HTR-8/SVneo (cell line): Measurements from ENCODE around the gene NAV2.
"Not testable (repeated sequence)": the region's sequence is repeated elsewhere in the genome, so short reads cannot be mapped to it uniquely, and the experiment has no call there.

Source experiments
- DNase-seq: peaks from one replicate; pipeline ENCODE4 v3.0.0; 2011; ENCODE audit warnings: low spot score, mixed read lengths; ENCODE audit not compliant: insufficient read length
- FAIRE-seq: peaks from 2 replicates; lab custom pipeline; 2011; peaks lifted over from hg19 to GRCh38; lab: Jason Lieb, UNC

Gene NAV2

DNA sequence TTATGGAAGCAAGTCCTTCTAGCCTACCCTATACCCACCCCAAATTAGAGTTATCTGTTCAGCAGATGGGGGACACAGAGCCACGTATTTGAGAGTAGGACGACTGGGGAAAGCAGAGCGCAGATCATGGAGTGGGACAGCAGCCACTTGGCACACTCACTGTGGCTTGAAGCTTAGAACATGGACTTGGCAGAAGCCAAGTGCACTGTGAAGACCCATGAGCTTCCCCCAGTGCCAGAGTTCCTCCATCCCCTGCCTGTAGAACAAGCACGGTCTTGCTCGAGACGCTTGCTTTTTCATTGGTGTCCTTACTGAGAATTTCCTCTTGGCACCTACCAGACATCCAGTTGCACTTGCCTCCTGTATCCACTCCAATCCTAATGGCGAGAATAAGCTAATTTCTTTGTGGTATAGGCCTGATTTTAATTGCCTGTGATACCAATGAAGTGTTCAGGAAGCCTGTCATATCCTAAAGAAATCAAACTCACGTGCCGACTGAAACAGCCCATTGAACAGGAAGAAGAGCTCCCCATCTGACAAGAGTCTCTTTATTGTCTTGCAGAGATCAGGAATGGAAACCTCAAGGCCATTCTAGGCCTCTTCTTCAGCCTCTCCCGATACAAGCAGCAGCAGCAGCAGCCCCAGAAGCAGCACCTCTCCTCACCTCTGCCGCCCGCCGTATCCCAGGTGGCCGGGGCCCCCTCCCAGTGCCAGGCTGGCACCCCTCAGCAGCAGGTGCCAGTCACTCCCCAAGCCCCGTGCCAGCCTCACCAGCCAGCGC is 166.9 kb downstream of the NAV2 start:
- no peak for FAIRE-seq

DNA sequence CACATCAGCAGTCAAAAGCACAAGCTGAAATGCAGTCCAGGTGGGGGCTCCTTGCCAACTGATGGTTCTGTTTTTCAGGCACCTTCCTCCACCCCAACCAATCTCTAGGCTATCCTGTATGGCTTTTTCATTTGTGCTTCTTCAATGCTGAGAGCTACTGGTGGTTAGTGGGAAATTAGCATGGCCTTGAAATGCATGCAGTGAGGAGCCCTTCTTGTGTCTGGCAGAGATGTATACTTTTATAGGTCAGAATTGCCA is 167.4 kb downstream of the NAV2 start:
- DNase-seq, result no peak
- FAIRE-seq, result no peak

More for the DNA sequence above, 166.9 kb downstream of the NAV2 start:
- no peak for DNase-seq

DNA sequence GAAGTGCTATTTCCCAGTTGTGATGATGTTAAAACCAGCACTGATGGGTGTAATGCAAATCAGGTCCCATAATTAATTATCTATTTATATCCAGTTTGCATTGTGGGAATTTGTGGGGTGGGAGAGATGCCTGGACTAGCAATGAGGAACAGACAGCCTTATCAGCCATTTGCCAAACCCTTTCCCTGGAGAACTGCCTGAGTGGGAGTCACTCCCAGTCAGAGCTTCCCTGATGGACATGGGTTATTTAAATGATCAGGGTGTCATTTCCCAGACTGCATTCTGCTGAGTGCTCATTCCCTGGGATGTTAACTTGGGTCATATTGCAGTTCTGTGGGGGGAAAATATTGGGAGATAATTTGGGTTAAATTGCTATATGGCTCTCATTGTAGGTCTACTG is 168.5 kb downstream of the NAV2 start:
- FAIRE-seq, result no peak
- no peak for DNase-seq

DNA sequence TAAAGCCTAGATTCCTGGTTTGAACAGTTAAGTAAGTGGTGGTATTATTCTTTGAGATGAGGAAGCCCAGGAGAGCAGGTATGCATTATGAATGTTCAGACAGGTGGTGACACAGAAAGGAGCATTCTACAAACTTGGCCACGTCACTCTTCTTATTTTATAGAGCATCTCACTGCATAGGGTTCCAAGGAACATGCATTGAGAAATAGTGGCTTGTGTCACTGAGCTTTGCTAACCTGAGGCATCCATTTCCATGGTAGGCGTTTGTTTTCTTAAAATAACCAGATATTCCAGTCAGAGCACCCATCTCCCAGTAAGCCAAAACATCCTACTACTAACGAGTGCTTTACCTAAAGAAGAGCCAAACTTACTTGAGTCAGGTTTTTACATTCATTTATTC is 169.7 kb downstream of the NAV2 start:
- DNase-seq (no peak), FAIRE-seq (no peak)

DNA sequence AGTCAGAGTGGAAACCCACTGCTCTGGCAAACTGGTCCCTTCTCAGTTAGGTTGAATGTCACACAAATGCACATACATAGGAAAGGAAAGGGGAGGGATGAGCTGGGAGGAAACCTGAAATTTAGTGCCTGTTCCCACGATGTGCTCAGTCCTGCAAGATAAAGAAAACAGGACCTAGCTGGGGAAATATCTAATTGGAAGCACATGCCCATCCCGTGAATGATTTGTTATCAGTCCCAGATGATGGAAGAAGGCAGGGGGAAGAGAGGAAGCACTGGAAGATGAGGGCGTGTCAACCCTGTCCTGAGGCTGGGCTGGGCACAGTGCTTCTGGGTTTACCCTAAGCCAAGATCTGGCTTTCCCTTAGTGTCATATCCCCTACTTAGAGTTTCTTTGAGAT is 173.9 kb downstream of the NAV2 start:
- FAIRE-seq (no peak), DNase-seq (no peak)

DNA sequence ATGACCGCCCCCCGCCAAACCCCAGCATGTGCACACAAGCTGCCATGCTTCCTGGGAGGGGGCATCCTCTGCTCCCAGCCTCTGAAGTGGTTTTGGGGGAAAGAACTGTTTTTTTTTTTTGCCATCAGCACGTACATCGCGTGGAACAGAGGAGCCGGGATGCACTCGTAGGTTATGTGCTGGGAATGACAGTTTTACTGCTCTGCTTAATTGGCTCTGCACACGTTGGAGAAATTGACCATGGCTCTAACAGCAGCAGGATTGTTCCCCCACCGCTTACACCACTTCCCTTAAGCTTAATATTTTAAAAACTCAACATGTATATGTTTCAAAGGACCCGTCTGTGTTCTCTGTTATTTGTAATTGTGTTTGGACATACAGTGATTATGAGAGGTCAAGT is 175.2 kb downstream of the NAV2 start:
- DNase-seq (no peak), FAIRE-seq (no peak)

DNA sequence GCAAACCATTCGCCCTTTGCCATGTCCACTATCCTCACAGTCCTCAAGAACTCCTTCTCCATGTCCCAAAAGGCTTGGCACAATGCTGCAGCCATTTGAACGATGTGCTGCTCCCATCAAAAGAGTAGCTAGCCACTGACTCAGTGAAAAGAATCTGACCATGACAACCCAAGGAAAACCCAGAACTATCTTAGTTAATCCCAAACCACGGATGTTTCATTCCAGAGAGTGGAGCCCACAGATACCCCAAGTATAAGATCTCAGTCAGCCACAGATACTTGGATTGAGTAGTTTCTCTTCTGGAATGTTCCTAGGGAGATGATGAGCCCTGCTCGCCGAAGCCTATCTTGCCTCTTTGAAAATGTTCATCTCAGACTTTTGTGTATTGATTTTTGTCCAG is 176.9 kb downstream of the NAV2 start:
- no peak for FAIRE-seq
- no peak for DNase-seq

DNA sequence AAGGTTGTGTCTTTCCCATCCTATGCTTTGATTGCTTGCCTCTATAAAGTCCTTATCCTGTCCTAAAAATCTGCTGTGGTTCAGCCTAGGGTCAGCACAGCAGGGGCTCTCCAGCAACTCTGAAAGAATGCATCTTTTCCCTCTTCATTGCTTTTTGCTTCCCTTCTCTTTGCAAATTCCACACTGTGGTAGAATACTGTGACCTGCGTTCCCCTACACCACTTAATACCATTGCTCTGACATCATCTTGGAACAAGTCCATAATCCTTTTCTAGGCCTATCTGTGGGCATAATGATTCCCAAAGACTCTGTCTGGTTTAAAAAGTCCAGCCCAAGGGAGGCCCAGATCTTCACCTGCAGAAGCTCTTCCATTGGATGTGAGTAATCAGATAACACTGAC is 177.7 kb downstream of the NAV2 start:
- DNase-seq (peak; percentile 70), FAIRE-seq (peak; percentile 81)

DNA sequence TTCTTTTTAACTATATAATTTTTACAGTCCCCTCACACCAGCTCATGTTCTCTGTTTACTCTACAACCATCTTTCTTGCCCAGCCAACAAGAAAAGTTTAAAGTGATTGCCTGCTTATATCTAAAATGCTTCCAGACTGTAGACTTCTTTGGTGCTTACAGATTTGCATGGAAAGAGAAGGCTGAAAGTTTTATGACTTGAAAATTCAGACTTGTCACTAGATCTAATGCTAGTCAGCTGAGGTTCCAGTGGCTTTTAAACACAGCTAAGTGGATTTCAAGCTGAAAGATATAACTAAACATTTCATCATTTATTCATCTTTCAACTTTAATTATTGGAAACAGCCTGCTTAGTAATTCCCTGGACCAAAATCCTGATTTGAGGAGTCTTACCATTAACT is 178.4 kb downstream of the NAV2 start:
- DNase-seq (no peak), FAIRE-seq (no peak)

DNA sequence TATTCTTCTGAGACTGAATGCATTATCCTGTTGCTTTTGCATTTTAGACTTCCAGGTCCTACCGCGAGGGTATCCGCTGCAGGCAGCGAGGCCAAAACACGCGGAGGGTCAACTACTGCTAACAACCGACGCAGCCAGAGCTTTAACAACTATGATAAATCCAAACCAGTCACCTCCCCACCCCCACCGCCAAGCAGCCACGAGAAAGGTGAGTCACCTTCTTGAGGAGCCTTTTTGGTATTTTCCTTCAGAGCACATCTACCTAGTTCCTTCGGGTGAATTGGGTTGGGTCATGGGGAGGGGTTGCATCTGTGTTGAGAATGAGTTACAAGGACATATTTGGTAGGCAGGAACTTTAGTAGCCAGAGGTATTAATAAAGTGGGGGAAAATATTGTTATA is 179.8 kb downstream of the NAV2 start:
- no peak for DNase-seq
- no peak for FAIRE-seq

DNA sequence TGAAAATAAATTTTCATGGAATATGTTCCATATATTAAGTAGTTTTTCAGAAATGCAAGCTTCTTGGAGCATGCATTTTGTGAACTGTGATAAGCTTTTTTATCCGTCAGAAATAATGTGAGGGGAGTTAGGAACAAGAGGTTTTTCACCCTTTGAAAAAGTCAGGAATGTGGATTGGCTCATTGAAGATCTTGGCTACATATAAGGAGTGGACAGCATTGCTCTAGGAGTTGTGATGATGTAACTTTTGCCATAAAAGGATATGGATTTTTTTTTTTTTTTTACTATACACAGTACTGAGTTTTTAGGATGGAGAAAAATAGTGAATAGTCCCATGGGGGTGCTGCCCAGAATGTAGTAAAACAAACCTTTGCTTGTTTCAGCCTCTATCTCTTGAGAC is 180.2 kb downstream of the NAV2 start:
- DNase-seq (no peak), FAIRE-seq (no peak)

DNA sequence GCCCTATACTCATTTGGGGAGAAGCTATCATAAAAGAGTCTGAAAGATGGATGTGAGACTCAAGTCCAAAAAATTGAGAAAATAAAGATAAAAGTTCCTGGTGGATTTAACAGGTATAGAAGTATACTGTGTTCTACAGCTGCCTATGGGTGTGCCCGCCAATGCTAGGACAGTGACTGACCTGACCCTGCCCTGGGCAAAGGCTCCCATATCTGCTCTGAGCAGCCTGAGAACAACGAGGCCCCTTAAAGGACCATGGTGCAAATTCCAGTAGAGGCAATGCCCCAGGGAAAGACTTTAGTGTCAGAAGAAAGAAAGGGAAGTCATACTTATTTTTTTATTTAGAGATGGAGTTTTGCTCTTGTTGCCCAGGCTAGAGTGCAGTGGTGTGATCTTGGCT is 181.8 kb downstream of the NAV2 start:
- FAIRE-seq, result no peak

DNA sequence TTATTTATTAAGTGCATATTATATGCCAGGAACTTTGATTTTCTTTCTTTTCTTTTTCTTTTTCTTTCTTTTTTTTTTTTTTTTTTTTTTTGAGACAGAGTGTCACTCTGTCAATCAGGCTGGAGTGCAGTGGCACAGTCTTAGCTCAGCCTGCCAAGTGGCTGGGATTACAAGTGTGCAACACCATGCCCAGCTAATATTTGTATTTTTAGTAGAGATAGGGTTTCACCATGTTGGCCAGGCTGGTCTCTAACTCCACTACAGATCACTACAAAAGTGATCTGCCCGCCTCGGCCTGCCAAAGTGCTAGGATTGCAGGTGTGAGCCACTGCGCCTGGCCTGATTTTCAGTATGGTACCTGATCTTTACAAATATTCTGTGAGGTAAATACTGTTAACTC is 182.4 kb downstream of the NAV2 start:
- FAIRE-seq, DNase-seq: not testable (repeated sequence)

More for the DNA sequence above, 181.8 kb downstream of the NAV2 start:
- no peak for DNase-seq

DNA sequence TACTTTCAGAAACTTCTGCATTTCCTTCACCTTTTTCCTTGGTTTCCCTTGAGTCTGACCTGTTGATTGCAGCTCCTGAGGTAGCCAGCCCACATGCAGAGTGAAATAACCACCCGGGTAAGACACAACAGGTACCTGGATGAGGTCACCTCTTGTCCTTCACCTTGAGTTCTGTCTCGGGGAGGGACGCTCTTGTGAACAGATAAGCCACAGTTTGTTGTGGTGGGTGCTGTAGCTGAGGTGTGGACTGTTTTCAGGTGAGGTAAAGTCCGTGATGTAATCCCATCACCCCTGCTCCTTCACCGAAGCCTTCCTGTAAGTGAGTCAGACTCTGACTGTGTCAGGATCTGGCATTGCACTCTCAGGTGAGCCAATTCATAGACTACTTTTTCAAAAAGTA is 183.1 kb downstream of the NAV2 start:
- FAIRE-seq, result no peak
- DNase-seq, result no peak

DNA sequence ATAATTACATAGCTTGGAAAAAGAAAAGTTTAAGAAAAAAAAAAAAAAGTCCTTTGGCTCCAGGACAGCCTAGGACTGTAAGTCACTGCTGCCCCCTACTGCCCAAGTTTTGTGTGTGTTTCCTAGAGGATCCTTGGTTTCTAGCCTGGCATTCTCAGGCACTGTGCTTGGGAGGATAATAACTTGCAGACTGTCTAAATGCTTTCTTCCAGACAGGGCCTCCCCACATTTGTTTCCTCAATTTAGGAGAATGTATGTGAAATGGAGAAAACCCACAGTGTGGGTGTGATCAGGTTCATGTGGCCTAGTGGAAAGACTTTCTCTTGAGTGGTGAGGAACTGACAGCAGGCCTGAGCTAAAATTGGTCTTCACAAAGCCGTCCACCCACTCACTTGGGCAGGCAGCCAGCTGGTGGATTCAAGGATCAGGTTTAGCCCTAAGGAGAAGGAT is 191.0 kb downstream of the NAV2 start:
- peak; percentile 51 for DNase-seq
- no peak for FAIRE-seq

DNA sequence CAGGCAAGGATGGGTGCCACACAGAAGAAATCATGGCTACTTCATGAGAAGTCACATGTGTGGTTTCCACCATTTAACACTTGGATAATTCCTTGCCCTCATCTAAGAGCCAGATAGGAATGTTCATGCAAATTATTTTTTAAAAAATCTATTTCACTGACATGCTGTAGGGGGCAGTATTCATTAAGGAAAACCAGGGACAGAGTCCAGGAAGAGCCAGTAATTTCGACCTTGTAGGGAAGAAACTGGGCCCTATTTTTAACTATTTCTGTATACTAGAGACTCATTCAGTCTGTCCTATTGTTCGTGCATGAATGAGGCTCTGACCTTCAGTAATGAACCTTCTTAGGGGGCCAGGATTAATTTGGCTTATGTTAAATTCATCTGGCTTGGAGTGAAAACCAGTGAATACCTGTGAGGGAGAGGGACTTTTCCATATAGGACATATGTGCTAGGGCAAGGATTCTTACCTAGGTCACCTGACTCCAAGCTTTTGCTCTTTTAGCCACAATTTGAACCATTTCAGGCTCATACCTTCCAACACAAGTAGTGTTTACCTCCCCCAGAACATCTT is 192.7 kb downstream of the NAV2 start:
- DNase-seq (peak; percentile 51), FAIRE-seq (no peak)

DNA sequence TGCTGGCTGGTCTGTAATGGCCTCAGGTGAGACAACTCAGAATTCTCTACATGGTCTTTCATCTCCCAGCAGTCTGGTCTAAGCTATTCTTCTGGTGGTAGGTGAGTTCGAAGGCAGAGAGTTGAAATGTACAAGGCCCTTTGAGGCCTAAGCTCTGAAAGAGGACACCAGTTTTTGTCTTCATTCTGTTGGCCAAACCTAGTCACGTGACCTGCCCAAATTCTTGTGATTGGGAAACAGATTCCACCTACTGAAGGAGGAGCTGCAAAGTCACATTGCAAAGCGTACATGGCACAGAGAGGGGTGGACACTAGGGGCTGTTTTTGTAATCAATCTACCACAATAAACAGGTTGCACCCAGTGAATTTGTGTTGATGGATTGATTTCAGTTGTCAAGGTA is 193.5 kb downstream of the NAV2 start:
- FAIRE-seq (no peak), DNase-seq (no peak)

DNA sequence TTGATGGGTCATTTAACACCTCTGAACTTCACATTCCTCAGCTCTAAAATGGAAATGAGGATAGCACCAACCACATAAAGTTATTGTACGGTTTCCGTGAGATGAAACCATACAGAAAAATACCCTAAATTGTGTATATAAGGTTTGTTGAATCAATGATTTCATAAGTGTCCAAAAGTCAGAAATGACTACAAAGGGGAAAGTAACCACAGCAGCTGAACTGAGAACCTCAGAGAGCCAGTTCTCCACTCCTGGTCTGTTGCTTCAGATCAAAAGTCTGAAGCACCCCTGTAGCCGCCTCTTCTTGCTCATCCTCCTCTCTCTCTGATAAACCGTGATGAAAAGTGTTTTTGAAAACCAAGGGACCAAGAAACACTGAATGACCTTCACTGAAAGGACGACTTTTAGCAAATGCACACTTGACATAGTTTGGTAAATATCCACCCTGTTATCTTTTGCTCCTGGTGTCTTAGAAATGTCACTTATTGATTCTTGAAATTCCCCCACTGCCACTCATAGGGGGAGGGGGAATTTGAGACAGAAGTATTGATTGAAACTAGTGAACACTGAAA is 194.5 kb downstream of the NAV2 start:
- FAIRE-seq, result no peak

DNA sequence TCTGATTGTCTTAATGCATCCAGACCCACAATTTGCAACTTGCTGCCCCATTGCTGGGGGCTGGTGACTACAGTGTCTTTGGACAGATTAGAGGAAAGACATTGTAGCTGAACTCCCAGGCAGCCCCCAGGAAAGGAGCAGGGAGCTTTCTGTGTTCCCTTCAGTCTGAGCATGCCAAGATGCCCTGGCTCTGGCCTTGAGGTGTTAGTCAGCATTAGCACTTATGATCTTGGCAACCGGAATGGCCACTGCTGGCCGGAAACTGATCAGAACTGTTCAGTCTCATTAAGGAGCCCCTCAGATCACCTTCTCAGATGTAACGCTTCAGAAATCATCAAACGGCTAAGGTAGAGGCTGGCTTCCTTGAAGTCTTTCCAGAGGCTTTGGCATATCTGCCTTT is 195.2 kb downstream of the NAV2 start:
- DNase-seq (no peak), FAIRE-seq (no peak)

More for the DNA sequence above, 194.5 kb downstream of the NAV2 start:
- DNase-seq, result no peak

DNA sequence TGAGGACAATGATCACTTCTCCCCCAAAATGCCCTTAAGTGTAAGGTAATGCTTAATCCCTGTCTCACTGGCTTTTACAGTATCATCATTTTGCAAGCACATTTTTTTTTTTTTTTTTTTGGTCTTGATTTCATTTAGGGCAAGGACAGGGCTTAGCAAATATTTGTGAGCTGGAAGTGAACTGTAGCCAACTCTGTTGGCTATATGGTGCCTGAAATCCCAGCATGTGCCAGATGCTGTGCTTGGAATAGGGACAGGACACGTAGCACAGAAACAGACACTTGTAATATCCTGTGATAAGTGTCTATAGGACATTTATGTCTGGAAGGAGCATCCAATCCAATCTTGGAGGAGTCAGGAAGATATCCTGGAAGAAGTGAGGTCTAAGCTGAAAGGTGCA is 198.3 kb downstream of the NAV2 start:
- DNase-seq, result no peak

DNA sequence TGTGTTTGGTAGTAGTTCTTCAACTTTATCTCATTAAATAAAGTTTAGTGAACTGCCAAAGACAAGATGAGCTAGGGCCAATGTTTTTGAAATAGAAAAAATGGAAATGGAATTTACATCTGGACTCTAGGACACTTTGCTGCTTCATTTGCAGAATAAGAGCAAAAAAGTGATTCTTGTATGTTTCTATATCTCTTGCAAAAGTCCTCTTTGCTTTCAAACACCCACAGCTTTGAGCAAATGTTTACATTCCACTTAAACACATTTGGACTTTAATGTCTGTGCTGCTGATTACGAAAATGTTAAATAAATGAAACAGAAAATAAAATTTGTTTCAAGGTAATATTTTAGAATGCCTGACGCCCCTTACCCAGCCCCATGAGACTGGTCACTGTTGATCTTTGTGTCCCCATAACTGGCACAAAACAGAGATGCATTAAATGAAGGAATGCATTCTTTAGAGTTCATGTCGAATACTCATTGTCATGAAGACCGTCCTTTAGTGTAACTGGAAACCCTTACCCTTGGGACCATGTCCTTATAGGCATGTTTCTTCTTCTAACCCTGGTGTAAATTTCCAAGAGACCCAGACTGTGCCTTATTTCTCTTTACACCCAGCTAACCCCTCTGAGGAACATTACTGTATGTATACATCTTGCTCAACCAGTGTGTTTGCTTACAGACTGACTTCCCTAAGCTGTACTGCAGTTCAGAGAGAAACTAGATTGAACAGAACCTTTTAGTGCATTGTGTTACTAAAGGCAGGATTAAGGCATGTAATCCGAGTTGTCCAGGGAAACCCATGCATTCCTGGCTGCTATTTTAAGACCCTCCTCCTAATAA is 199.7 kb downstream of the NAV2 start:
- FAIRE-seq, result no peak
- DNase-seq, result no peak

More for the DNA sequence above, 198.3 kb downstream of the NAV2 start:
- FAIRE-seq, result no peak
